K562 (cell line): ENCODE measurements around the gene HLF. TPM values are rescaled to one million over a fixed set of nuclear protein-coding genes. Genes with fewer than 3 reads are reported as not detected.

ENCODE experiments used
- ATAC-seq: fragments of 200-7000 bp; cut with Tn5 transposase; 3 replicates; pipeline ENCODE4 v1.9.1; 2020; ENCODE audit warnings: moderate library complexity
- BruUV-seq: library from RNA; stranded (reverse); fragments of 400-500 nt; replicated peaks from 2 replicates; lab custom pipeline; 2021; lab: Mats Ljungman, UMichigan
- CTCF ChIA-PET: fragments of 300-600 bp; formaldehyde crosslinking; extraction: SDS; loops from one replicate; lab custom pipeline; 2021; ENCODE audit warnings: low intra/inter-chr PET ratio; lab: Yijun Ruan, JAX
- POLR2A ChIA-PET: fragments of 300-600, 350-650 bp; sonication (Branson Sonifier 250); formaldehyde crosslinking; extraction: SDS; loops from one replicate; lab custom pipeline; 2021; ENCODE audit warnings: antibody characterized with exemption, inconsistent platforms; lab: Yijun Ruan, JAX
- DNase-seq, 4 experiments: peaks; one replicate each; pipeline versions ENCODE4 v3.0.0 to v3.0.0-alpha.2; 2011 to 2018; ENCODE audit warnings: low spot score in 3 of 4, mixed read lengths in 3 of 4; ENCODE audit errors: extremely low read depth in 1 of 4
- FAIRE-seq: peaks from 2 replicates; lab custom pipeline; 2011; peaks lifted over from hg19 to GRCh38; lab: Jason Lieb, UNC
- H2AFZ ChIP-seq: 2 replicates; pipeline ENCODE4 v1.6.0; 2011; ENCODE audit warnings: low read depth, low read length, control low read depth, inconsistent platforms
- H3K27ac ChIP-seq: fragments of 200-600 bp; 3 replicates; pipeline ENCODE4 v1.8.0; 2011; ENCODE audit warnings: low read depth, mild to moderate bottlenecking, control low read depth, inconsistent platforms, low read length, moderate library complexity, mixed read lengths; ENCODE audit errors: extremely low read depth
- H3K27me3 ChIP-seq, 2 experiments: fragments of 300-600 bp in 1 of 2; 2 replicates in 1 of 2; 3 replicates in 1 of 2; pipeline versions ENCODE4 v1.6.0 to v1.8.0; 2011; ENCODE audit warnings: inconsistent platforms in 2 of 2, low read length in 2 of 2, mild to moderate bottlenecking in 1 of 2, mixed read lengths in 1 of 2, moderate library complexity in 1 of 2; ENCODE audit not compliant: control insufficient read depth in 2 of 2, insufficient read depth in 2 of 2
- H3K36me3 ChIP-seq: fragments of 300-600 bp; 3 replicates; pipeline ENCODE4 v1.8.0; 2011; ENCODE audit warnings: mild to moderate bottlenecking, low read length, inconsistent platforms; ENCODE audit not compliant: control insufficient read depth, insufficient read depth
- H3K4me1 ChIP-seq, 2 experiments: fragments of 200-600 bp in 1 of 2; replicated peaks in 1 of 2; 2 replicates in 1 of 2; 3 replicates in 1 of 2; pipeline versions ENCODE4 v1.5.1 to v1.8.0; 2011; ENCODE audit warnings: inconsistent platforms in 2 of 2, low read length in 2 of 2, mild to moderate bottlenecking in 1 of 2, mixed read lengths in 1 of 2, moderate library complexity in 1 of 2; ENCODE audit not compliant: control insufficient read depth in 2 of 2, insufficient read depth in 2 of 2
- H3K4me2 ChIP-seq: 2 replicates; pipeline ENCODE4 v1.6.1; 2011; ENCODE audit warnings: low read length, control low read depth, inconsistent platforms, mixed read lengths; ENCODE audit not compliant: insufficient read depth
- H3K4me3 ChIP-seq: fragments of 200-600 bp; sonication (generic), shearing (Covaris generic); 2 replicates; pipeline ENCODE4 v1.5.1; 2016; ENCODE audit warnings: control low read depth, inconsistent platforms
- H3K79me2 ChIP-seq: fragments of 200-600 bp; 3 replicates; pipeline ENCODE4 v1.8.0; 2011; ENCODE audit warnings: low read length, inconsistent platforms; ENCODE audit not compliant: control insufficient read depth, insufficient read depth
- H3K9ac ChIP-seq, 2 experiments: 2 replicates each; pipeline versions ENCODE4 v1.6.0 to v1.6.1; 2011; ENCODE audit warnings: low read depth in 2 of 2, low read length in 2 of 2, control low read depth in 1 of 2, inconsistent platforms in 1 of 2, mild to moderate bottlenecking in 1 of 2, mixed read lengths in 1 of 2; ENCODE audit not compliant: insufficient read depth in 1 of 2
- H3K9me1 ChIP-seq: one replicate; pipeline ENCODE4 v1.6.0; 2011; ENCODE audit warnings: inconsistent platforms, mild to moderate bottlenecking, low read length, moderate library complexity; ENCODE audit not compliant: control insufficient read depth, insufficient read depth
- H3K9me3 ChIP-seq: replicated peaks from 2 replicates; pipeline ENCODE4 v1.5.1; 2011; ENCODE audit warnings: low read depth, low read length, inconsistent platforms; ENCODE audit not compliant: control insufficient read depth, insufficient read depth
- H4K20me1 ChIP-seq: replicated peaks from 2 replicates; pipeline ENCODE4 v1.6.1; 2011; ENCODE audit warnings: low read length, inconsistent platforms, mixed read lengths; ENCODE audit not compliant: control insufficient read depth, insufficient read depth
- ESRRA ChIP-seq: fragments of 450-650 bp; IDR thresholded peaks from 2 replicates; pipeline ENCODE4 v1.6.1; 2014; ENCODE audit warnings: low read depth, mild to moderate bottlenecking, moderate library complexity, borderline replicate concordance
- MTA2 ChIP-seq: fragments of 450-650 bp; IDR thresholded peaks from 2 replicates; pipeline ENCODE4 v1.6.1; 2016; ENCODE audit warnings: low read depth
- RFX1 ChIP-seq: fragments of 450-650 bp; IDR thresholded peaks from 2 replicates; pipeline ENCODE4 v1.6.1; 2016; ENCODE audit warnings: mild to moderate bottlenecking, moderate library complexity
- WGBS: fragments of 100-300 bp; shearing (Covaris generic); methylation state at CpG from one replicate; pipeline ENCODE4 v1.1.6; 2016; ENCODE audit warnings: low coverage, mixed read lengths; ENCODE audit not compliant: insufficient coverage; ENCODE audit errors: missing lambda C conversion rate; 5-methylcytosine and 5-hydroxymethylcytosine counted together
- in situ Hi-C: fragments of 300-500 bp; cut with MboI; formaldehyde crosslinking; loops from 4 replicates; pipeline ENCODE4 v1.15.0; 2018; ENCODE audit warnings: inconsistent platforms, mixed read lengths
- intact Hi-C: fragments of 100-400 bp; cut with micrococcal nuclease; formaldehyde crosslinking; loops from 2 replicates; pipeline ENCODE4 v1.14.2; 2022
- polyA plus RNA-seq, 8 experiments: library from polyadenylated mRNA; depleted of rRNA in 4 of 8; stranded (reverse) in 5 of 8; unstranded in 3 of 8; fragments of >200 nt; fragmentation: Nextera tagmentation in 2 of 8; fragmentation: Illumina TruSeq in 1 of 8; extraction: Ambion mirVana in 2 of 8; extraction: Trizol in 1 of 8; gene quantifications; 2 replicates each; pipeline versions ENCODE4 v1.2.1 to v1.2.3, GENCODE V29; 2011 to 2014; ENCODE audit warnings: inconsistent platforms in 1 of 8, missing spikeins in 1 of 8
- total RNA-seq, 7 experiments: library from RNA; depleted of rRNA in 6 of 7; stranded (reverse); fragments of >200 nt in 6 of 7; fragmentation: Illumina TruSeq in 2 of 7; extraction: Trizol in 2 of 7; gene quantifications; 2 replicates each; pipeline versions ENCODE4 v1.2.1 to v1.2.3, GENCODE V29; 2011 to 2021; ENCODE audit warnings: low replicate concordance in 1 of 7
- TF ChIP-seq, protein P1 (sequence below): fragments of 450-650 bp; conservative IDR thresholded peaks from 2 replicates; pipeline ENCODE4 v1.6.1; 2016; ENCODE audit warnings: missing genetic modification characterization, low read depth, mild to moderate bottlenecking, missing compliant biosample characterization, moderate library complexity
- TF ChIP-seq, protein P2 (sequence below): fragments of 450-650 bp; formaldehyde crosslinking; conservative IDR thresholded peaks from 2 replicates; pipeline ENCODE4 v1.4.0; 2022; ENCODE audit warnings: mild to moderate bottlenecking, missing genetic modification characterization
- TF ChIP-seq, protein P3 (sequence below): sonication (generic); formaldehyde crosslinking; IDR thresholded peaks from 2 replicates; pipeline ENCODE4 v1.9.0; 2022; ENCODE audit warnings: mild to moderate bottlenecking, missing genetic modification reagents
- TF ChIP-seq, protein P4 (sequence below): fragments of 250-450 bp; sonication (Bioruptor Pico); IDR thresholded peaks from 2 replicates; pipeline ENCODE4 v1.5.0; 2021
- TF ChIP-seq, protein P5 (sequence below), 2 experiments: fragments of 450-650 bp; IDR thresholded peaks; 2 replicates each; pipeline ENCODE4 v1.6.1; 2016; ENCODE audit warnings: mild to moderate bottlenecking in 2 of 2, borderline replicate concordance in 1 of 2, low read depth in 1 of 2, moderate library complexity in 1 of 2

The HLF gene
- total and polyA plus RNA-seq, 9 of the 15 experiments (the other 6 are each of a cell fraction or from before 2014, with no cell fraction given): 0.03 to 0.24 (median 0.09) TPM

DNA sequence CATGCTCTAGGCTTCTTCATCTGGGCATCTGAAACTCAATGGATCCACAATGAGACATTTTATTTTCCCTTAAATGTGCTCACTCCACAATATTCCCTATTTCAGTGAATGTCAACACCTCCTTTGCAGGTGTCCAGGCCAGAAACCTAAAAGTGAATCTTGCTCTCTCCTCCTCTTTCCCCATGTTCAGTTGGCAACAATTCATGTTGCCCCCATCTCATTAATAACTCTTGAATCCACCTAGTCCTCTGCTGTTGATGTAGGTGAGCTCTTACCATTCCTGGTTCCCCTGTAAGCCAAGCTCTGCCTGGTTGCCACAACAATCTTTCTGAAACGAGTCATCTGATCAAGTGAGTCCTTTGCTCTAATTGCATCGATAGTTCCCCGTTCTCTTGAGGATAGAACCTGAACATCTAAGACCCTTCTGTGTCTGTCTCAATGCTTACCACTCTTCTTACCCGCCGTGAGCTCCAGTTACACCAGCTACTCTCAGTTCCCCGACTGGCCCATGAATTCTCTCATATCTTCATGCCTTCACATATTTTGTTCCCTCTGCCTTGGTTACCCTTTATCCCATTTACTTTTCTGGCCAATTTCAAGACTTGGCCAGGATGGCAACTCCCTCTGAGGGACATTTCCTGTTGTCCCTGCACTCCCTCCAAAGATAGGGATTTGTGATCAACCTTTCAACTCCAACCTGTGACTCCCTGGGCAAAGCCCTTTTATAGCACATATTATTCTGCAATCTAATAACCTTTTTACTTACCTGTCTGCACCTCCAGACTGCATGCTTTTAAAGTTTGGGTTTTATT lies 35.9 kb downstream of the HLF start:
- CTCF ChIA-PET: no interaction called here
- in situ Hi-C loops: no loop called here
- TF ChIP-seq, protein P1, sequence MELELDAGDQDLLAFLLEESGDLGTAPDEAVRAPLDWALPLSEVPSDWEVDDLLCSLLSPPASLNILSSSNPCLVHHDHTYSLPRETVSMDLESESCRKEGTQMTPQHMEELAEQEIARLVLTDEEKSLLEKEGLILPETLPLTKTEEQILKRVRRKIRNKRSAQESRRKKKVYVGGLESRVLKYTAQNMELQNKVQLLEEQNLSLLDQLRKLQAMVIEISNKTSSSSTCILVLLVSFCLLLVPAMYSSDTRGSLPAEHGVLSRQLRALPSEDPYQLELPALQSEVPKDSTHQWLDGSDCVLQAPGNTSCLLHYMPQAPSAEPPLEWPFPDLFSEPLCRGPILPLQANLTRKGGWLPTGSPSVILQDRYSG (tag): no peak
- TF ChIP-seq, protein P2, sequence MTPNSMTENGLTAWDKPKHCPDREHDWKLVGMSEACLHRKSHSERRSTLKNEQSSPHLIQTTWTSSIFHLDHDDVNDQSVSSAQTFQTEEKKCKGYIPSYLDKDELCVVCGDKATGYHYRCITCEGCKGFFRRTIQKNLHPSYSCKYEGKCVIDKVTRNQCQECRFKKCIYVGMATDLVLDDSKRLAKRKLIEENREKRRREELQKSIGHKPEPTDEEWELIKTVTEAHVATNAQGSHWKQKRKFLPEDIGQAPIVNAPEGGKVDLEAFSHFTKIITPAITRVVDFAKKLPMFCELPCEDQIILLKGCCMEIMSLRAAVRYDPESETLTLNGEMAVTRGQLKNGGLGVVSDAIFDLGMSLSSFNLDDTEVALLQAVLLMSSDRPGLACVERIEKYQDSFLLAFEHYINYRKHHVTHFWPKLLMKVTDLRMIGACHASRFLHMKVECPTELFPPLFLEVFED (CRISPR knock-in tag): no peak
- TF ChIP-seq, protein P3, sequence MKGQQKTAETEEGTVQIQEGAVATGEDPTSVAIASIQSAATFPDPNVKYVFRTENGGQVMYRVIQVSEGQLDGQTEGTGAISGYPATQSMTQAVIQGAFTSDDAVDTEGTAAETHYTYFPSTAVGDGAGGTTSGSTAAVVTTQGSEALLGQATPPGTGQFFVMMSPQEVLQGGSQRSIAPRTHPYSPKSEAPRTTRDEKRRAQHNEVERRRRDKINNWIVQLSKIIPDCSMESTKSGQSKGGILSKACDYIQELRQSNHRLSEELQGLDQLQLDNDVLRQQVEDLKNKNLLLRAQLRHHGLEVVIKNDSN (CRISPR knock-in tag): no peak
- TF ChIP-seq MTA2: no peak
- TF ChIP-seq RFX1: no peak
- TF ChIP-seq, protein P4, sequence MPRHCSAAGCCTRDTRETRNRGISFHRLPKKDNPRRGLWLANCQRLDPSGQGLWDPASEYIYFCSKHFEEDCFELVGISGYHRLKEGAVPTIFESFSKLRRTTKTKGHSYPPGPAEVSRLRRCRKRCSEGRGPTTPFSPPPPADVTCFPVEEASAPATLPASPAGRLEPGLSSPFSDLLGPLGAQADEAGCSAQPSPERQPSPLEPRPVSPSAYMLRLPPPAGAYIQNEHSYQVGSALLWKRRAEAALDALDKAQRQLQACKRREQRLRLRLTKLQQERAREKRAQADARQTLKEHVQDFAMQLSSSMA (CRISPR knock-in tag): no peak
- TF ChIP-seq ESRRA: no peak
- TF ChIP-seq, protein P5, sequence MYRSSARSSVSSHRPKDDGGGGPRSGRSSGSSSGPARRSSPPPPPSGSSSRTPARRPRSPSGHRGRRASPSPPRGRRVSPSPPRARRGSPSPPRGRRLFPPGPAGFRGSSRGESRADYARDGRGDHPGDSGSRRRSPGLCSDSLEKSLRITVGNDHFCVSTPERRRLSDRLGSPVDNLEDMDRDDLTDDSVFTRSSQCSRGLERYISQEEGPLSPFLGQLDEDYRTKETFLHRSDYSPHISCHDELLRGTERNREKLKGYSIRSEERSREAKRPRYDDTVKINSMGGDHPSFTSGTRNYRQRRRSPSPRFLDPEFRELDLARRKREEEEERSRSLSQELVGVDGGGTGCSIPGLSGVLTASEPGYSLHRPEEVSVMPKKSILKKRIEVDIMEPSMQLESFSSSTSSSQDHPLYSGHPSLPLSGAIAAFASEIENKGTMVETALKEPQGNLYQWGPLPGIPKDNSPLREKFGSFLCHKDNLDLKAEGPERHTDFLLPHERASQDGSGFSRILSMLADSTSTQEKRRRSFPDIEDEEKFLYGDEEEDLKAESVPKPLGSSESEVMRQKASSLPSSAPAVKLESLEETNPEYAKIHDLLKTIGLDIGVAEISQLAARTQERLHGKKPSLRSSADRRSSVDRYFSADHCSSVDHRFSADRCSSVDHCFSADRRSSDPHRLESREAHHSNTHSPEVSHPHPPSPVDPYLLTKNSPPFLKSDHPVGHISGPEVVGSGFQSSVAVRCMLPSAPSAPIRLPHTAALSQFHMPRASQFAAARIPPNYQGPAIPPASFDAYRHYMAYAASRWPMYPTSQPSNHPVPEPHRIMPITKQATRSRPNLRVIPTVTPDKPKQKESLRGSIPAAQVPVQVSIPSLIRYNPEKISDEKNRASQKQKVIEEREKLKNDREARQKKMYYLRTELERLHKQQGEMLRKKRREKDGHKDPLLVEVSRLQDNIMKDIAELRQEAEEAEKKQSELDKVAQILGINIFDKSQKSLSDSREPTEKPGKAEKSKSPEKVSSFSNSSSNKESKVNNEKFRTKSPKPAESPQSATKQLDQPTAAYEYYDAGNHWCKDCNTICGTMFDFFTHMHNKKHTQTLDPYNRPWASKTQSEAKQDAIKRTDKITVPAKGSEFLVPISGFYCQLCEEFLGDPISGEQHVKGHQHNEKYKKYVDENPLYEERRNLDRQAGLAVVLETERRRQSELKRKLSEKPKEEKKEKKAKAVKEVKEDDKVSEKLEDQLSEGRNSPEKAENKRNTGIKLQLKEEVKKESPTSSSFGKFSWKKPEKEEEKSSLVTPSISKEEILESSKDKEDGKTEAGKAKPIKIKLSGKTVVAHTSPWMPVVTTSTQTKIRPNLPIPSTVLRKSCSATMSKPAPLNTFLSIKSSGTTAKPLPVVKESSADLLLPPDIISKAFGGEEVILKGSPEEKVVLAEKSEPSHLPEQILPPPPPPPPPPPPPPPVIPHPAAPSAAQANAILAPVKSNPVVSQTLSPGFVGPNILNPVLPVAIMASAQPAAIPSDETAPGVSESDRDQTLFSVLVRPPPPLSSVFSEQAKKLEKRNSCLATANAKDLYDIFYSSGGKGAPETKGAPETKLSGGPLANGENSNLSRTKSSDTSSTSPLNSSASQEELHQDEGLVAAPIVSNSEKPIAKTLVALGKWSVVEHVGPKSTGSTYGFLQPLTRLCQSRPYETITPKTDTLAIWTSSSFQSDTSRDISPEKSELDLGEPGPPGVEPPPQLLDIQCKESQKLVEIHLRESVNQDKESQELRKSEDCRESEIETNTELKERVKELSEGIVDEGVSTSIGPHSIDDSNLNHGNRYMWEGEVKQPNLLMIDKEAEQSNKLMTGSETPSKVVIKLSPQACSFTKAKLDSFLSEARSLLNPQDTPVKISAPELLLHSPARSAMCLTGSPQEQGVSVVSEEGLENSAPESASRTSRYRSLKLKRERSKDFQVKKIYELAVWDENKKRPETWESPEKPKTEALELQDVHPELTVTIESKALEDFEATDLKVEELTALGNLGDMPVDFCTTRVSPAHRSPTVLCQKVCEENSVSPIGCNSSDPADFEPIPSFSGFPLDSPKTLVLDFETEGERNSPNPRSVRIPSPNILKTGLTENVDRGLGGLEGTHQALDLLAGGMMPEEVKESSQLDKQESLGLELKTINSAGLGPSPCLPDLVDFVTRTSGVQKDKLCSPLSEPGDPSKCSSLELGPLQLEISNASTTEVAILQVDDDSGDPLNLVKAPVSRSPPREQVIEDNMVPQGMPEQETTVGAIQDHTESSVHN (IDR thresholded peaks at IDR 0.05; ENCODE audit: borderline replicate concordance in 1 of 2, low read depth in 1 of 2): no peak

More for the DNA sequence above, 35.9 kb downstream of the HLF start:
- H3K9ac ChIP-seq: no peak overlapping the region
- POLR2A ChIA-PET: interaction anchor here (0.8 kb wide), 1 partner anchor 317 kb away, joined by 3 read pairs; no protein-coding TSS in a partner anchor
- H3K4me3 ChIP-seq: no peak overlapping the region
- BruUV-seq: no TSS peak
- H3K4me1 ChIP-seq: peaks cover 6 to 13% of the 10 kb centered on the region in 2 experiments; a peak in 4 of 5 replicates
- intact Hi-C loops: loop anchor here (5.0 kb wide), 1 partner anchor 212 kb away; the partner anchor contains the start of gene SMIM36
- no peaks in the 10 kb centered on the region; a peak in 1 of 5 replicates for H3K27me3 ChIP-seq
- no peak overlapping the region for H3K4me2 ChIP-seq
- DNase-seq (no peak), FAIRE-seq (no peak), ATAC-seq (no peak)
- H3K36me3 ChIP-seq: no peaks in the 10 kb centered on the region
- H3K9me1 ChIP-seq: no peaks in the 10 kb centered on the region
- no peak overlapping the region for H3K27ac ChIP-seq
- no peaks in the 10 kb centered on the region for H3K9me3 ChIP-seq
- WGBS: 36% methylated on average over 6 of the region's 6 CpGs
- no peaks in the 10 kb centered on the region for H3K79me2 ChIP-seq
- no peaks in the 10 kb centered on the region for H4K20me1 ChIP-seq
- no peak overlapping the region for H2AFZ ChIP-seq
